GM10248 (cell line): ENCODE measurements around the gene TNFRSF25.
"Not testable (repeated sequence)": the region's sequence is repeated elsewhere in the genome, so short reads cannot be mapped to it uniquely, and the experiment has no call there.

ENCODE experiments used
- CTCF ChIA-PET: fragments of 300-600 bp; sonication (Branson Sonifier 250); formaldehyde crosslinking; extraction: SDS; loops from one replicate; lab custom pipeline; 2021; ENCODE audit warnings: antibody characterized with exemption; lab: Yijun Ruan, JAX
- POLR2A ChIA-PET: fragments of 350-650 bp; sonication (Branson Sonifier 250); formaldehyde crosslinking; extraction: SDS; loops from one replicate; lab custom pipeline; 2020; ENCODE audit warnings: antibody characterized with exemption; lab: Yijun Ruan, JAX
- DNase-seq: peaks from one replicate; pipeline ENCODE4 v3.0.0; 2012; ENCODE audit errors: extremely low spot score
- CTCF ChIP-seq: IDR thresholded peaks from 2 replicates; pipeline ENCODE4 v1.5.1; 2012; ENCODE audit warnings: mild to moderate bottlenecking, low read depth; ENCODE audit errors: extremely low read depth, missing control alignments, control extremely low read depth

Gene TNFRSF25

DNA sequence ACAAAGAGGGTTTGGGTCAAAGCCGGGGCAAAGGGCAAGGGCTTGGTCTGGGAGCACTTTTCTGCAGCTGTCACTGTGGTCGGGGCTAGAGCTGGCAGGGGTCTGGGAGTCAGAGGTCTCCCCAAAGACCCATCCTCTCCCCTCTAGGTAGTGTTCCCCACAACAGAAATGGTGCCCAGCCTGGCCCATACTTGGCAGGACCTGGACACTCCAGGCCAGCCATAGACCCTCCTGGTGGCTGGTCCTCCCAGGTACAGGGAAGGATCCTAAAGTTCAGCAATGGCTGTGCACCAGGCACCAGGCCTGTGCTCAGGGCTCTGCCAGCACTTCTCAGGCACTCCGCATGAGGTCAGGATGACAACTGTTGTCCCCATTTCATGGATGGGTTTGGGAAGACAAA, 30.4 kb downstream of the TNFRSF25 start:
- TF ChIP-seq CTCF, result no peak
- DNase-seq, result no peak
- ChIA-PET POLR2A (no interaction called here), CTCF (interaction anchor here (3.2 to 11.2 kb wide), 3 partner anchors 14 to 87 kb away, joined by 12 to 94 read pairs (median 26); partner anchors contain the start of gene HES2)

DNA sequence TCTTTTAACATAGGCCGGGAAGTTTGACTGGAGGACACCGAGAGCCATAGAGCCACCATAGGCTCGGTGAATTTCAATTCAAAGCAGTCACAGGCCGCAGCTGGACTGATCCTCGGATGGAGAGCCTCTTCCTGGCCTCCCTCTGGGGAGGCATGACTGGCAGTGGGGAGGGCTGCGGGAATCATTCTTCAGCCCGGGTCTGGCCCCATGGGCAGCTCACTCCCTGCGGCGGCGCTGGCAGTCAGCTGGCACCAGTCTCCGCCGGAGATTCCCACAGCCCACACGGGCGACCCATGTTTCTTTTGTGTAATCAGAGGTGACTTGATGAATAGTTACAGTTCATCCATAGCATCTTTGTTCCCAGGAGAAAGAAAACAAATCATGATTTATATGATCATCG, 30.8 kb downstream of the TNFRSF25 start:
- POLR2A ChIA-PET, result no interaction called here
- no peak for DNase-seq
- TF ChIP-seq CTCF, result no peak
- CTCF ChIA-PET, result interaction anchor here (3.2 to 11.2 kb wide), 2 partner anchors 14 to 33 kb away, joined by 12 to 94 read pairs; partner anchors contain the start of gene HES2

DNA sequence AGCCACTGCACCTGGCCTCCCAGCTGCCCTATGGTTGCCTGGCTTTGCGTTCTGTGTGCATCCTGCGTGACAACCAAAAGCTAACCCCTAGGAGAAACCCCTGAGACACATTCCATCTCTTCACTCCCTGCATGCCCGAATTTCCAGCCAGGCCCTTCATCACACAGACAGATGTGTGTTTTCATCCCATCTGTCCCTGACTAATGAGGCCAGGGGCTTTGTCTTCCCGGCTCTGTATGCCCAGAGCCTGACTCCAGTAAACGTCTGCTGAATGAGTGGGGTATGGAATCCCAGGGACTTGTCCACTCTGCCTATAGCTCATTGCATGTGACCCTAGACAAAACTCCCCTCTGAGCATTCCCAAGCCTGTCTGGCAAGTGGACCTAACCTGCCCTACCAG, 31.8 kb downstream of the TNFRSF25 start:
- ChIA-PET POLR2A (no interaction called here), CTCF (interaction anchor here (11.2 kb wide), 1 partner anchor 13 kb away, joined by 94 read pairs; the partner anchor contains the start of gene HES2)
- DNase-seq, result no peak
- TF ChIP-seq CTCF, result no peak

DNA sequence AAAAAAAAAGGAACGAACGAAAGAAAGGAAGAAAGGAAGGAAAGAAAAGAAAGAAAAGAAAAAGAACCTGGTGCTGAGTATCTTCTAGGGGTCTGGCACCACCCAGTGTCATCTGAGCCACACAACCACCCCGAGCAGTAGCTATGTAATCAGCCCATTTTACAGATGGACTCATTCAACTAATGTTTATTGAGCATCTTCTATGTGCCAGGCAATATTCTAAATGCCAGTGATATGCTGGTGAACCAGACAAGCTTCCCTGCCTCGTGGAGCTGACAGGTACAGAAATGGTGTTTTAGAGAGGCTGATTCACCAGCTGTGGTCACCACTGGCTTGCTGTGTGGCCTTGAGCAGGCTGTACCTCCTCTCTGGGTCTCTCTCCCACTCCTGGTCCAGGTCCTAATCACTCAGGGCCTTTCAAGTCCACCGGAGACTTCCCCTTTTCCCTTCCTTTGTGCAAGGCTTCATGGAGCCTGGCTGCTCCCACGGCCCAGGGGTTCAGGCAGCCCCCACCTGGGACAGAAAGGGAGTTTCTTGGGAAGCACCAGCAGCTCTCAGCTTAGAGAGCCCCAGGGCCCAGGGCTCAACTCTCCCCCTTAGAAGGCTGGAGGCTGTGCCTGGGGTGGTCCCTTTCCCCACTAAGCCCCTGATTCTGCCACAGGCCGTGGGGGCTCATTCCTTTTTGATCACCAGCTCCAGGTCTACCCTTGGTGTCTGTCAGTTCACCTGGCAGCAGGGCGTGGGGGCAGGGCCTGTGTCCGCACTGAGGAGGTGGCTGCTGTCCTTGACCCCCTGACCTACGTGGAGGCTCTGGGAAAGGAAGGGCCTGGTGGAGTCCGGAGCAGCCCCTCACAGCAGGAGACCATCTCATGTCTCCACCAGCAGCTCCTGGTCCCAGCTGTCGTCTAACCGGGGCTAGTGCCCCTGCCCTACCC, 34.1 kb downstream of the TNFRSF25 start:
- DNase-seq, POLR2A ChIA-PET: not testable (repeated sequence)
- CTCF ChIA-PET, result interaction anchor here (1.3 to 11.2 kb wide), 3 partner anchors 11 to 33 kb away, joined by 3 to 94 read pairs (median 6); partner anchors contain the start of gene HES2

DNA sequence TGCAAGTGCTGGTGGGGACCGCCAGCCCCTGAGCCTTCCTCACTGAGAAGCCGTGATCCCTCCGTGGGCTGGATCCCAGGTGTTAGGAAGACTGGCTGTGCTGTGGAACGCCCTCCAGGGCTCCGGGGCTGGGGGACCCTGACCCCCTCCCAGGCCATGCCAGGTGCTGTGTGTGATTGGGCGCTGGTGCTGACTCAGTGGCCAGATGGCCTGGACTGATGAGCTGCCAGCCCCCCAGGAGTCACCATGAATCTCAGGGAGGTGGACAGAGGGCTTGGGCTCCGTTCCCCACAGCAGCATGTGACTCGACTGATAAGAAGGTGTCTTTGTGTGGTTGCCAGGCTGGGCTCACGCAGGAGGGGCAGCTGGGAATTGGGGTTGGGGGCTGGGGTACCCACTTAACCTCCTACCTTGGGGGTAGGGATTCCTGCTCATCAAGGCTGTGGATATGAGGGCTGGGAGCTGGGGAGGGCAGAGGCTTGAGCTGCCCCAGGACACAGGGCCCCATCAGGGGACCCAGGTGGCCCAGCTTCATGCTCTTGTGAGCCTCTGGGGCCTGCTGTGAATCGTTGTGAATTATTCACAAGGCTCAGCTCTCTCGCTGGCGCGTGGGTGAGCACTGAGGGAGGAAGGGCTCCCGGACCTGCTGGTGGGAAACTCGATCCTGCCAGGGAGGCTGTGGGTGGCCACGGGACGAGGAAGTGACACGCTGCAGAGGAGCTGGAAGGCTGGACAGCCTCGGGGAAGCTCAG, 36.1 kb downstream of the TNFRSF25 start:
- POLR2A ChIA-PET, DNase-seq: not testable (repeated sequence)
- CTCF ChIA-PET, result interaction anchor here (1.0 kb wide), 1 partner anchor 8 kb away, joined by 8 read pairs; no protein-coding TSS in a partner anchor

DNA sequence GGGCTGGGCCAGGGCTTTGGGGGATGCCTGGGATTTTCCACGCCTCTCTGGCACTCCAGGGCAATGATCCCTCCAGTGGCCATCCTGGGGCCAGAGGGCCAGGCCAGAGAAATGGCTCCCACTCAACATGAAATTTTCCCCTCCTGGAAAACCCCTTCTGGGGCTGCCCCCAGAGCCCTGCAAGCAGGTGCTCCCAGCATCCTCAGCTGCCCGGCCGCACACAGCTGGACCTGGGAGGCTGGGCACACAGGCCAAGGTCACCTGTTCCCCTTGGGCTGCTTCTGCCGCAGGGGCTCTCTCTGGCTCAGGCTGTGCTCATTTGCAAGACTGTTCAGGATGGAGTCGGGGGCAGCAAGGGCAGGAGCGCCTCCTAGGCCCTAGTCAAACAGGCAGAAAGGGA, 37.5 kb downstream of the TNFRSF25 start:
- DNase-seq, POLR2A ChIA-PET: not testable (repeated sequence)
- CTCF ChIA-PET, result interaction anchor here (1.8 kb wide), 1 partner anchor 9 kb away, joined by 12 read pairs; no protein-coding TSS in a partner anchor

- TF ChIP-seq CTCF, result no peak
- ChIA-PET CTCF (interaction anchor here (1.7 to 1.8 kb wide), 2 partner anchors 10 kb away, joined by 12 to 14 read pairs; no protein-coding TSS in a partner anchor), POLR2A (no interaction called here)
- DNase-seq, result no peak
Measured at GRCh38 chr1:6427441-6428390, 38.3 kb downstream of the TNFRSF25 start.
